GM18520 (cell line): ENCODE results near the gene PRCP.

Experiments used
- ATAC-seq: cut with Tn5 transposase; IDR thresholded peaks from one replicate; pipeline ENCODE4 v1.9.1; 2021; ENCODE audit not compliant: unreplicated experiment

Gene PRCP

GRCh38 chr11:82787981-82788380 lies 112.2 kb downstream of the PRCP start:
- no peak for ATAC-seq

DNA sequence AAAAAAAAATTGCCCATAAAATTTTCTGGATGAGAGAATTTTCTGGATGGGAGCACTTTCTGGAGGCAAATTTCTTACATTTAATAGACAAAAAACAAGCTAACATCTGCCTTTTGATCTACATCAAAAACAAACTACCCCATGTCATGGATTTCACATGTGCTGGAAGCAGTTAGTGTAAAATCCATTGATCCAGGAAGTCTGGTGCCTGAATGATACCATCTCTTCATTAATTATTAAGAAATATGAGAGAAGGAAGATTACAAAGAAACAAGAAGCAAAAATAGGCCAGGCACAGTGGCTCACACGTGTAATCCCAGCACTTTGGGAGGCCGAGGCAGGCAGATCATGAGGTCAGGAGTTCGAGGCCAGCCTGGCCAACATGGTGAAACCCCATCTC lies 113.4 kb downstream of the PRCP start:
- no peak for ATAC-seq

DNA sequence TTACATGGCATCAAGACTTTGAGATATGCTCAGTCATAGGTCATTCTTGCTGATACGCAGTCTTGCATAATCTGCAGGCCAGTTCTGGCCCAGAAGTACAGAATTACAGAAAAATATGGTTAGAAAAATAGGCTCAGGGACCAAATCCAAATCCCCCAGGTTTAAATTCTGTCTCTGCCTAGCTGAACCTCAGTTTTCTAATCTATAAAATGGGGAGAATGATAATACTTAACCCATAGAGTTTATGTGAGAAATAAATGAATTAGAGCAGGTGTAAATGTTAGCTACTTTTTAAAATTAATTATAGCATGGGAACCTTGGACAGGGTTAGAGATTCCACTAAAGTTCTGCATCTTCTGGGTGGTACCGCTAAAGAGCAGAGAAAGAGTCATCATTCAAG lies 114.2 kb downstream of the PRCP start:
- no peak for ATAC-seq

- ATAC-seq, result no peak
These were observed 117.3 kb downstream of the PRCP start for GRCh38 chr11:82782825-82783374.

DNA sequence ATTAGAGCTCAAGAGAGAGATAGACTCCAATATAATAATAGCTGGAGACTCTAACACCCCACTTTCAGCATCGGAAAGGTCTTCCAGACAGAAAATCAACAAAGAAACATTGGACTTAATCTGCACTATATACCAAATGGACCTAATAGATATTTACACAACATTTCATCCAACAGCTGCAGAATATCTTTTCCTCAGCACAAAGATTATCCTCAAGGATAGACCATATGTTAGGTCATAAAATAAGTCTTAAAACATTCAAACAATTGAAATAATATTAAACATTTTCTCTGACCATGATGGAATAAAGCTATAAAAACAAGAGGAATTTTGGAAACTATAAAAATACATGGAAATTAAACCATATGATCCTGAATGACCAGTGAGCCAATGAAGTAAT lies 121.5 kb downstream of the PRCP start:
- no peak for ATAC-seq

GRCh38 chr11:82776377-82776776 lies 123.9 kb downstream of the PRCP start:
- no peak for ATAC-seq

GRCh38 chr11:82775736-82776346 lies 124.4 kb downstream of the PRCP start:
- ATAC-seq, result peak; percentile 99

DNA sequence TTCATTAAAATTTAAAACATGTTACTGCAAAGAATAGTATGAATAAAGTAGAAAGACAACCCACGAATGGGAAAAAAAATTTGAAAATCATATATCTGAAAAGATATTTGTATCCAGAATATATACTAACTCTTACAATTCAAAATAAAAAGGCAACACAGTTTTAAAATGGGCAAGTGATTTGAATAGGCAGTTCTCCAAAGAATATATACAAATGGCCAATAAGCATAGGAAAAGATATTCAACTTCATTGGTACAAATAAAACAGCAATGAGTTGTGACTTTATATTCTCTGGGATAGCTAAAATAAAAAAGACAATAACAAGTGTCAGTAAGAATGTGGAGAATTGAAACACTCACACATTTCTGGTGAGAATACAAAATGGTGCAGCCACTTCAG lies 125.0 kb downstream of the PRCP start:
- no peak for ATAC-seq
